HCT116 (cell line): Measurements from ENCODE around the gene RNASEL. TPM values are rescaled to one million over a fixed set of nuclear protein-coding genes. Genes with fewer than 3 reads are reported as not detected.

Experiments used
- ATAC-seq: fragments of 200-7000 bp; cut with Tn5 transposase; 2 replicates; pipeline ENCODE4 v1.9.1; 2020; ENCODE audit warnings: mild to moderate bottlenecking, moderate library complexity
- BruUV-seq: library from RNA; stranded (reverse); fragments of 400-500 nt; replicated peaks from 2 replicates; lab custom pipeline; 2021; lab: Mats Ljungman, UMichigan
- CTCF ChIA-PET: fragments of 300-600 bp; sonication (Branson Sonifier 250); formaldehyde crosslinking; loops from one replicate; lab custom pipeline; 2021; ENCODE audit warnings: antibody characterized with exemption; lab: Charles Lee
- POLR2A ChIA-PET: fragments of 300-600, 350-600 bp; sonication (Branson Sonifier 250); formaldehyde crosslinking; loops from one replicate; lab custom pipeline; 2021; ENCODE audit warnings: antibody characterized with exemption; lab: Charles Lee
- RAD21 ChIA-PET, 2 experiments: fragments of 300-600 bp; sonication (Branson Sonifier 250); formaldehyde crosslinking; loops; one replicate each; lab custom pipeline; 2023; ENCODE audit warnings: low total read pairs in 2 of 2; ENCODE audit not compliant: uncharacterized antibody in 2 of 2, unreplicated experiment in 2 of 2, low non-redundant PET in 1 of 2; lab: Charles Lee
- DNase-seq: peaks from one replicate; pipeline ENCODE4 v3.0.0-alpha.2; 2010; ENCODE audit warnings: low read depth, low spot score
- H2AFZ ChIP-seq: fragments of 200-600 bp; shearing (Covaris generic), sonication (generic); 2 replicates; pipeline ENCODE4 v1.6.1; 2017; ENCODE audit warnings: low read depth, mixed run types, mixed read lengths, antibody characterized with exemption, low read length; ENCODE audit not compliant: poor library complexity, severe bottlenecking
- H3K27ac ChIP-seq: 2 replicates; pipeline ENCODE4 v1.5.1; 2012; ENCODE audit warnings: low read depth, low read length
- H3K27me3 ChIP-seq: fragments of 200-600 bp; sonication (generic); 2 replicates; pipeline ENCODE4 v1.6.1; 2016; ENCODE audit warnings: mixed run types, low read length, mixed read lengths; ENCODE audit not compliant: insufficient read depth
- H3K36me3 ChIP-seq, 2 experiments: fragments of 200-500 bp in 1 of 2; fragments of 200-600 bp in 1 of 2; sonication (Bioruptor generic) in 1 of 2; sonication (generic) in 1 of 2; 2 replicates each; pipeline versions ENCODE4 v1.5.1 to v1.6.1; 2014 to 2016; ENCODE audit warnings: low read length in 2 of 2, inconsistent platforms in 1 of 2, mixed read lengths in 1 of 2, mixed run types in 1 of 2; ENCODE audit not compliant: insufficient read depth in 2 of 2, control insufficient read depth in 1 of 2
- H3K4me1 ChIP-seq, 2 experiments: fragments of 200-600 bp in 1 of 2; sonication (generic) in 1 of 2; 2 replicates each; pipeline versions ENCODE4 v1.5.1 to v1.6.1; 2012 to 2017; ENCODE audit warnings: low read length in 2 of 2, inconsistent platforms in 1 of 2, mild to moderate bottlenecking in 1 of 2, mixed read lengths in 1 of 2, mixed run types in 1 of 2, moderate library complexity in 1 of 2; ENCODE audit not compliant: insufficient read depth in 2 of 2, control insufficient read depth in 1 of 2
- H3K4me2 ChIP-seq: fragments of 200-600 bp; sonication (generic); 2 replicates; pipeline ENCODE4 v1.6.1; 2017; ENCODE audit warnings: mixed run types, low read length, mixed read lengths
- H3K4me3 ChIP-seq, 2 experiments: fragments of 200-600 bp in 1 of 2; sonication (generic) in 1 of 2; replicated peaks in 1 of 2; 2 replicates each; pipeline ENCODE4 v1.5.1; 2011 to 2016; ENCODE audit warnings: low read length in 2 of 2, control low read depth in 1 of 2, low read depth in 1 of 2, mild to moderate bottlenecking in 1 of 2, mixed read lengths in 1 of 2, mixed run types in 1 of 2
- H3K79me2 ChIP-seq: fragments of 200-600 bp; sonication (generic); 2 replicates; pipeline ENCODE4 v1.6.1; 2017; ENCODE audit warnings: mild to moderate bottlenecking, mixed run types, low read length, moderate library complexity, mixed read lengths; ENCODE audit not compliant: insufficient read depth
- H3K9ac ChIP-seq: fragments of 200-600 bp; sonication (generic); 2 replicates; pipeline ENCODE4 v1.6.1; 2016; ENCODE audit warnings: low read length, mixed read lengths
- H3K9me2 ChIP-seq: fragments of 200-600 bp; sonication (generic), shearing (Covaris generic); 2 replicates; pipeline ENCODE4 v1.6.1; 2017; ENCODE audit warnings: mixed run types, mild to moderate bottlenecking, moderate library complexity; ENCODE audit not compliant: insufficient read depth
- H3K9me3 ChIP-seq, 2 experiments: fragments of 200-500 bp in 1 of 2; fragments of 200-600 bp in 1 of 2; sonication (Bioruptor generic) in 1 of 2; sonication (generic) in 1 of 2; 2 replicates each; pipeline ENCODE4 v1.6.1; 2014 to 2017; ENCODE audit warnings: low read length in 2 of 2, mixed read lengths in 2 of 2, inconsistent platforms in 1 of 2, low read depth in 1 of 2, mild to moderate bottlenecking in 1 of 2, mixed run types in 1 of 2, moderate library complexity in 1 of 2; ENCODE audit not compliant: control insufficient read depth in 1 of 2, insufficient read depth in 1 of 2
- H4K20me1 ChIP-seq: fragments of 200-600 bp; sonication (generic), shearing (Covaris generic); 2 replicates; pipeline ENCODE4 v1.6.1; 2017; ENCODE audit warnings: mixed run types, mild to moderate bottlenecking, moderate library complexity; ENCODE audit not compliant: insufficient read depth
- ATF3 ChIP-seq: IDR thresholded peaks from 2 replicates; pipeline ENCODE4 v1.6.1; 2012
- CEBPB ChIP-seq: IDR thresholded peaks from 2 replicates; pipeline ENCODE4 v1.6.1; 2012; ENCODE audit warnings: low read depth
- CTCF ChIP-seq, 3 experiments: fragments of 200-600 bp in 1 of 3; sonication (generic) in 1 of 3; IDR thresholded peaks in 2 of 3; conservative IDR thresholded peaks in 1 of 3; 2 replicates each; pipeline ENCODE4 v1.5.1; 2012 to 2017; ENCODE audit warnings: low read depth in 2 of 3, low read length in 2 of 3, antibody characterized with exemption in 1 of 3, borderline replicate concordance in 1 of 3, control low read depth in 1 of 3, mild to moderate bottlenecking in 1 of 3, mixed read lengths in 1 of 3, mixed run types in 1 of 3, moderate library complexity in 1 of 3; ENCODE audit not compliant: insufficient read depth in 1 of 3
- ELF1 ChIP-seq: IDR thresholded peaks from 2 replicates; pipeline ENCODE4 v1.6.1; 2012; ENCODE audit warnings: low read depth, borderline replicate concordance
- FOSL1 ChIP-seq: IDR thresholded peaks from 2 replicates; pipeline ENCODE4 v1.6.1; 2012; ENCODE audit warnings: low read depth
- SRF ChIP-seq: IDR thresholded peaks from 2 replicates; pipeline ENCODE4 v1.6.1; 2012; ENCODE audit warnings: low read depth
- YY1 ChIP-seq: IDR thresholded peaks from 2 replicates; pipeline ENCODE4 v1.6.1; 2011; ENCODE audit warnings: low read length, low read depth, moderate library complexity, mild to moderate bottlenecking; ENCODE audit not compliant: insufficient replicate concordance; ENCODE audit errors: extremely low read depth
- intact Hi-C: fragments of 100-400 bp; cut with micrococcal nuclease; formaldehyde crosslinking; loops from 2 replicates; pipeline ENCODE4 v1.10.0; 2022
- total RNA-seq: library from RNA; stranded (reverse); gene quantifications from one replicate; pipeline ENCODE4 v1.2.1, GENCODE V29; 2021; ENCODE audit not compliant: unreplicated experiment

RNASEL gene
- total RNA-seq, 1 experiment from 2014 or later: 2.9 TPM

GRCh38 chr1:182602935-182603645 is 14.0 kb upstream of the RNASEL start:
- ChIA-PET CTCF (interaction anchor here (1.1 to 17.3 kb wide), 3 partner anchors 8 to 182 kb away, joined by 3 to 412 read pairs (median 11); partner anchors contain the start of gene NPL), RAD21 (interaction anchor here (1.1 to 1.9 kb wide), 2 partner anchors 179 to 182 kb away, joined by 3 to 5 read pairs; no protein-coding TSS in a partner anchor), POLR2A (interaction anchor here (1.0 to 2.6 kb wide), 8 partner anchors 8 to 184 kb away, joined by 4 to 18 read pairs (median 6); partner anchors contain the start of gene RNASEL)
- Histone ChIP-seq H3K9ac (peak overlapping the region; percentile 71), H3K4me3 (peak overlapping the region; percentile 82 to 83), H4K20me1 (no peaks in the 10 kb centered on the region), H3K4me1 (peaks cover 0 to 21% of the 10 kb centered on the region in 2 experiments; a peak in 3 of 4 replicates), H3K9me3 (no peaks in the 10 kb centered on the region), H2AFZ (no peak overlapping the region), H3K79me2 (no peaks in the 10 kb centered on the region), H3K9me2 (no peaks in the 10 kb centered on the region), H3K4me2 (peak overlapping the region; percentile 99), H3K27ac (no peak overlapping the region), H3K36me3 (peaks cover 12 to 17% of the 10 kb centered on the region in 2 experiments; a peak in 3 of 4 replicates), H3K27me3 (no peaks in the 10 kb centered on the region)
- DNase-seq (no peak), ATAC-seq (no peak)
- intact Hi-C loops: no loop called here
- no TSS peak for BruUV-seq
- TF ChIP-seq CEBPB: no peak
- TF ChIP-seq ATF3: no peak
- TF ChIP-seq YY1: no peak
- TF ChIP-seq SRF: no peak
- TF ChIP-seq ELF1: no peak

- intact Hi-C loops: loop anchor here (1.0 kb wide), 1 partner anchor 182 kb away; no protein-coding TSS in a partner anchor
- no peak overlapping the region for H3K4me2 ChIP-seq
Measured at GRCh38 chr1:182601913-182602312, 12.9 kb upstream of the RNASEL start.

More at GRCh38 chr1:182601913-182602312, 12.9 kb upstream of the RNASEL start:
- RAD21 ChIA-PET: interaction anchor here (1.7 to 2.2 kb wide), 4 partner anchors 180 to 183 kb away, joined by 5 to 13 read pairs (median 10); no protein-coding TSS in a partner anchor
- Histone ChIP-seq H3K4me3 (no peak overlapping the region), H3K79me2 (no peaks in the 10 kb centered on the region)
- TF ChIP-seq FOSL1 (no peak), CEBPB (no peak), CTCF (IDR thresholded peaks at IDR 0.05 in 2 of 3, conservative IDR thresholded peaks at IDR 0.05 in 1 of 3; ENCODE audit: borderline replicate concordance in 1 of 3, insufficient read depth in 1 of 3, low read depth in 2 of 3, low read length in 2 of 3) (no peak)
- TF ChIP-seq, all 23 proteins: peak for 0
- no peaks in the 10 kb centered on the region for H3K9me3 ChIP-seq
- no TSS peak for BruUV-seq
- POLR2A ChIA-PET: interaction anchor here (4.6 kb wide), 1 partner anchor 181 kb away, joined by 39 read pairs; no protein-coding TSS in a partner anchor
- H4K20me1 ChIP-seq: no peaks in the 10 kb centered on the region
- no peak for DNase-seq
- H3K9me2 ChIP-seq: no peaks in the 10 kb centered on the region
- no peak overlapping the region for H2AFZ ChIP-seq
- no peak overlapping the region for H3K27ac ChIP-seq
- H3K27me3 ChIP-seq: no peaks in the 10 kb centered on the region
- no peak overlapping the region for H3K9ac ChIP-seq
- peaks cover 12 to 17% of the 10 kb centered on the region in 2 experiments; a peak in 3 of 4 replicates for H3K36me3 ChIP-seq
- no peak for ATAC-seq
- H3K4me1 ChIP-seq: peaks cover 0 to 21% of the 10 kb centered on the region in 2 experiments; a peak in 3 of 4 replicates
- CTCF ChIA-PET: interaction anchor here (1.2 to 17.3 kb wide), 4 partner anchors 11 to 184 kb away, joined by 3 to 412 read pairs (median 4); partner anchors contain the start of gene NPL
